ENCODE results near the gene NBEA.

The NBEA gene

DNA sequence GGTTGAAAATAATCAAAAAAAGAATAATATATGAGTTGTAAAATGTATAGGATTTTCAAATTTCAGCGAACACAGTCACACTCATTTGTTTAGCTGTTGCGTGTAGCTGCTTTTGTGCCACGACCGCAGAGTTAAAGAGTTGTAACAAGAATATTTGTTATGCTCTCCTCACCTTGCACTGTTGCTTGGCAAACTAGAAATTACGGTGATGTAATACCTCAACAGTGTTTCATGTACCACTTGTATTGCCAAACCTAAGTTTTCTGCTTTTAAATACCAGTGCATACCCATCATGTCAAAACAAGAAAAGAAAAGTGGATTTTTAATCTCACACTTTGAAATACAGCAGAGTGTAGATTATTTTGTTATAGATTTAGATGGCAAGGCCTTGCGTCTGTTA is 201.1 kb downstream of the NBEA start:
- H3K27me3 ChIP-seq (ENCODE audit: control insufficient read depth, insufficient read depth, low read length), result no peaks in the 10 kb centered on the region
- H3K9ac ChIP-seq (ENCODE audit: low read length), result no peak overlapping the region
- no peak overlapping the region for H3K27ac ChIP-seq (ENCODE audit: low read length)
- no peaks in the 10 kb centered on the region for H3K4me1 ChIP-seq (ENCODE audit: control insufficient read depth, low read depth, low read length)
- no peaks in the 10 kb centered on the region for H3K36me3 ChIP-seq (ENCODE audit: control insufficient read depth, low read depth, low read length)
- H3K4me3 ChIP-seq (ENCODE audit: low read length), result no peak overlapping the region
- no peaks in the 10 kb centered on the region for H3K9me3 ChIP-seq (ENCODE audit: control insufficient read depth, low read depth, low read length)

DNA sequence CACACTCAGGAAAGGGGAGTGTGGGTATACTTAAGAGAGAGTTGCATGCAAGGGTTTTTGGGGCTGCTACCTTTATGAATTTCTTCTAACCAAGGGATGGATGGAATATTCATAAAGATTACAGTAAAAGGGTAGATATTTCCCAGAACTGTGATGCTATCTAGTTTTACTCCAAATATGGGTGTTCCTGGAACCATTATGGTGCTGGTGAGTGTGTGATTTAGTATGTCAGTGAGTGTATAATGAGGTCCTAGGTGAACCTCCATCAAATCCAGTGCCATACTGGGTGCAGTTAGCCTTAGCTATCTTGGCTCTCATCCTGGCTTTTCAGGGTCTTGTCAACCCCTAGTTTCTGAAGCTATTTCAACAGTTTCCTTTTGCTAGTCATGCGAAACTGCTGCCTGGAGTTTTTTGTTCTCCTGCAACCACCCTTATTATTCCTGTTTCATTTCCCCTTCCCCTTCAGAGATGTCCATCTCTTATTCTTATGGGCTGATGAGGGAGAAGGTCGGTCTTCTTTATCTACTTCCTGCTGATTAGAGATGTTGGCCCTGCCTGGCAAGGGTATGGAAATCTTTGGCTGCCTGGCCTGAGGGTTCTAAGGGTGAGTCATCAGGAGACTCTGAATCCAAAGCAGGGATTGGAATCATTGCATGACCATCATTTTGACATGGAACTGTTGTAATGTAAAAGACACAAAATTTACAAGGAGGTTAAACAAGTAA is 202.3 kb downstream of the NBEA start:
- Histone ChIP-seq H3K9me3 (ENCODE audit: control insufficient read depth, low read depth, low read length) (no peaks in the 10 kb centered on the region), H3K27me3 (ENCODE audit: control insufficient read depth, insufficient read depth, low read length) (no peaks in the 10 kb centered on the region), H3K36me3 (ENCODE audit: control insufficient read depth, low read depth, low read length) (no peaks in the 10 kb centered on the region)

DNA sequence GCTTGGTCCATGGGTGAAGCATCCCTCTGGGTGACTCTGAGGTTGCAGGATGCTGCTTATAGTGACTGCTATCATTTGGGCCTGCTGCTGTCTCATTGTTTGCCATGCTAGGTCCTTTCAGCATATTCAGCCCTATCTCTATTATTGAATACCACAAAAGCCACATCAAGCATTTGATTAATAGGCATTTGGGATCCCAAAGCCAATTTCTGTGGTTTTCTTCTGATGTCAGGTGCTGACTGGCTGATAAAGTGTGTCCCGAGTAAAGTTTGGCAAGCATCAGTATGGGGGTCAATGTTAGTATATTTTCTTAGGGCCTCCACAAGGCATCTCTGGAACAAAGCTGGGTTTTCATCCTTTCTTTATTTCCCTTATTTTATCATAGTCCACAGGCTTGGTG is 204.6 kb downstream of the NBEA start:
- Histone ChIP-seq H3K9ac (ENCODE audit: low read length) (no peak overlapping the region), H3K27me3 (ENCODE audit: control insufficient read depth, insufficient read depth, low read length) (no peaks in the 10 kb centered on the region), H3K4me3 (ENCODE audit: low read length) (no peak overlapping the region)

More for the DNA sequence above, 202.3 kb downstream of the NBEA start:
- Histone ChIP-seq H3K4me1 (ENCODE audit: control insufficient read depth, low read depth, low read length) (no peaks in the 10 kb centered on the region), H3K27ac (ENCODE audit: low read length) (no peak overlapping the region), H3K9ac (ENCODE audit: low read length) (no peak overlapping the region), H3K4me3 (ENCODE audit: low read length) (no peak overlapping the region)

DNA sequence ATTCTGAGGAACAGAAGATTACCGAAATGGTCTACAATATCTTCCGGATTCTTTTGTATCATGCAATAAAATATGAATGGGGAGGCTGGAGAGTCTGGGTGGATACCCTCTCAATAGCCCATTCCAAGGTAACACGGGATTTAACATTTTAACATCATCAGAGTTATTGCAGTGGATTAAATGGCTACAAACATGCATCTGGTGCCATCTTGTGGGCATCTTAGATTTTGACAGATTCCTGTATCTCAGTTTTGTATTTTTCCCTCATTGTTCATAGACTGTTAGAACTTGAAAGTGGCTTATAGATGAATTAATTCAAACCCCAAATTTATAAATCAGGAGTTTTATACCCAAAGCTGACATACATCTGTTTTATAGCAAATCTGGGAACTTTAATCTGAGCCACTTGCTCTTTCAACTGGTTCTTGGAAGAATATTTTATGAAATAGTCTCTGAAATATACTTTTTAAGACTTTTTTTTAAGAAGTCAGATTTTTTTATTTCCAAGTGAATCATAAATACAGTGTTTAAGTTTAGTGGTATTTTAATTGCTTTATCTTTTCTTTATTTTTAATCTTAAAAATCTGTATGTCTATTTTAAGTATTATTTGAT is 215.2 kb downstream of the NBEA start:
- Histone ChIP-seq H3K9ac (ENCODE audit: low read length) (no peak overlapping the region), H3K4me3 (ENCODE audit: low read length) (no peak overlapping the region), H3K27ac (ENCODE audit: low read length) (no peak overlapping the region), H3K27me3 (ENCODE audit: control insufficient read depth, insufficient read depth, low read length) (no peaks in the 10 kb centered on the region), H3K9me3 (ENCODE audit: control insufficient read depth, low read depth, low read length) (no peaks in the 10 kb centered on the region), H3K4me1 (ENCODE audit: control insufficient read depth, low read depth, low read length) (peaks cover 3% of the 10 kb centered on the region), H3K36me3 (ENCODE audit: control insufficient read depth, low read depth, low read length) (peaks cover 25% of the 10 kb centered on the region)

More for the DNA sequence above, 204.6 kb downstream of the NBEA start:
- Histone ChIP-seq H3K4me1 (ENCODE audit: control insufficient read depth, low read depth, low read length) (no peaks in the 10 kb centered on the region), H3K36me3 (ENCODE audit: control insufficient read depth, low read depth, low read length) (no peaks in the 10 kb centered on the region), H3K27ac (ENCODE audit: low read length) (no peak overlapping the region), H3K9me3 (ENCODE audit: control insufficient read depth, low read depth, low read length) (no peaks in the 10 kb centered on the region)

DNA sequence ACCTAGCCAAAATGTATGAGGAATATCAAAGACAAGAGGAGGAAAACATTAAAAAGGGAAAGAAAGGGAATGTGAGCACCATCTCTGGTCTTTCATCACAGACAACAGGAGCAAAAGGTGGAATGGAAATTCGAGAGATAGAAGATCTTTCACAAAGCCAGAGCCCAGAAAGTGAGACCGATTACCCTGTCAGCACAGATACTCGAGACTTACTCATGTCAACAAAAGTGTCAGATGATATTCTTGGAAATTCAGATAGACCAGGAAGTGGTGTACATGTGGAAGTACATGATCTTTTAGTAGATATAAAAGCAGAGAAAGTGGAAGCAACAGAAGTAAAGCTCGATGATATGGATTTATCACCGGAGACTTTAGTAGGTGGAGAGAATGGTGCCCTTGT is 217.0 kb downstream of the NBEA start:
- no peak overlapping the region for H3K27ac ChIP-seq (ENCODE audit: low read length)
- H3K9me3 ChIP-seq (ENCODE audit: control insufficient read depth, low read depth, low read length), result no peaks in the 10 kb centered on the region
- no peak overlapping the region for H3K4me3 ChIP-seq (ENCODE audit: low read length)
- H3K9ac ChIP-seq (ENCODE audit: low read length), result no peak overlapping the region
- H3K27me3 ChIP-seq (ENCODE audit: control insufficient read depth, insufficient read depth, low read length), result no peaks in the 10 kb centered on the region
- H3K36me3 ChIP-seq (ENCODE audit: control insufficient read depth, low read depth, low read length), result peaks cover 25% of the 10 kb centered on the region
- peaks cover 3% of the 10 kb centered on the region for H3K4me1 ChIP-seq (ENCODE audit: control insufficient read depth, low read depth, low read length)

DNA sequence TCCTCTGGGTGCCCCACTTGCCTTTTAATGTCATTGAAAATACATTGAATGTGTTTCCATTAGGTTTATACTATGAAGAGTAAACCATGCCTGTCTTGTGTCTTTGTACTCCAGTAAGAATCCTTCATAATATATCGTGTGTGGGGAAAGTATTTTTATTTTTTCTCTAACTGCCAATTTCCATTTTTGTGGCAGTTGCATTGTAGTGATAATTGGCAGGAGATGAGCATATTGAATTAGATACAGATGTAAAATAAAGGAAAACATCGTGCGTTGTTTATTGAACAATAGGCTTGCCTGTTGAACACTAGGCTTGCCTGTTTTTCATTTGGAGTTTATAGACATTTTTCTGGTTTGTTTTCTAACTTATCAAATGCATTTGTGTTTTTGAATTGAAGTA is 218.8 kb downstream of the NBEA start:
- H3K9me3 ChIP-seq (ENCODE audit: control insufficient read depth, low read depth, low read length), result no peaks in the 10 kb centered on the region
- H3K9ac ChIP-seq (ENCODE audit: low read length), result no peak overlapping the region
- no peak overlapping the region for H3K4me3 ChIP-seq (ENCODE audit: low read length)
- H3K36me3 ChIP-seq (ENCODE audit: control insufficient read depth, low read depth, low read length), result peaks cover 25% of the 10 kb centered on the region
- H3K27ac ChIP-seq (ENCODE audit: low read length), result no peak overlapping the region
- H3K4me1 ChIP-seq (ENCODE audit: control insufficient read depth, low read depth, low read length), result peaks cover 3% of the 10 kb centered on the region
- H3K27me3 ChIP-seq (ENCODE audit: control insufficient read depth, insufficient read depth, low read length), result no peaks in the 10 kb centered on the region

DNA sequence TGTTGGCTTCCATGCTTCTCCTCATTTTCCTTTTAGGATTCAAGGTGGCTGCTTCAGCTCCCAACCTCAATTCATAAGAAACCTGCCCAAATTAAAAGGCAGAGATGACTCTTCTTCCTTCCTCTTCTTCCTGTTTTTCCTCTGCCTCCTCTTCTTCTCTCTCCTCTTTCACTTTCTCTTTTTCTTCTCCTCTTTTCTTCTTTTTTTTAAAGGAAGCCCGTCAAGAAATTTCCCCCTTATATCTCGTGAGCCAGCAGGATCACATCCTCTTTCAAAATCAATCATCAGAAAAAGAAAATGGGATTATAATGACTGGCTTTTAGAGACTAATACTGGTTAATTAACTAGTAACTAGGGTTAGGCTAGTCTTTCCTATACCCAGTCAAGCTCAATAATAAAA is 220.3 kb downstream of the NBEA start:
- Histone ChIP-seq H3K4me3 (ENCODE audit: low read length) (no peak overlapping the region), H3K4me1 (ENCODE audit: control insufficient read depth, low read depth, low read length) (peaks cover 3% of the 10 kb centered on the region), H3K27ac (ENCODE audit: low read length) (no peak overlapping the region), H3K9ac (ENCODE audit: low read length) (no peak overlapping the region), H3K27me3 (ENCODE audit: control insufficient read depth, insufficient read depth, low read length) (no peaks in the 10 kb centered on the region), H3K9me3 (ENCODE audit: control insufficient read depth, low read depth, low read length) (no peaks in the 10 kb centered on the region), H3K36me3 (ENCODE audit: control insufficient read depth, low read depth, low read length) (peaks cover 21% of the 10 kb centered on the region)

DNA sequence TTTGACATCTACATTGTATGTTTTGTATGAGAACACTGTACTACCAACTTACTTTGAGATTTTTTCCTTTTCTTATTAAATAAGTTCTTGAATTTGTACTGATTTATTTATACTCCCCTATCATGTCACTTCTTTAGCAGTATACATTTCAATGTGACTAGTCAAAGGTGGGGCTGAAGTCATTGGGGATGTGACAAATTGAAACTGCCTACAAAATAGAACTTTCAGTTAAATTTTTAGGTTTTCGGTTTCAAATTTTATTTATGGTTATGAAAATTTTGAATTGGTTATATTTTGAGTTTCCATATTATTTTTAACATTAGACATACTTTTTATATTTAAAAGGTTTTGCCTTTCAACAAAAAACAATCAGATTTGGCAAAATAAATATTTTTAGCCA is 221.6 kb downstream of the NBEA start:
- no peak overlapping the region for H3K9ac ChIP-seq (ENCODE audit: low read length)
- no peaks in the 10 kb centered on the region for H3K4me1 ChIP-seq (ENCODE audit: control insufficient read depth, low read depth, low read length)
- no peak overlapping the region for H3K4me3 ChIP-seq (ENCODE audit: low read length)
- no peaks in the 10 kb centered on the region for H3K9me3 ChIP-seq (ENCODE audit: control insufficient read depth, low read depth, low read length)
- no peak overlapping the region for H3K27ac ChIP-seq (ENCODE audit: low read length)
- peaks cover 17% of the 10 kb centered on the region for H3K36me3 ChIP-seq (ENCODE audit: control insufficient read depth, low read depth, low read length)
- H3K27me3 ChIP-seq (ENCODE audit: control insufficient read depth, insufficient read depth, low read length), result no peaks in the 10 kb centered on the region

DNA sequence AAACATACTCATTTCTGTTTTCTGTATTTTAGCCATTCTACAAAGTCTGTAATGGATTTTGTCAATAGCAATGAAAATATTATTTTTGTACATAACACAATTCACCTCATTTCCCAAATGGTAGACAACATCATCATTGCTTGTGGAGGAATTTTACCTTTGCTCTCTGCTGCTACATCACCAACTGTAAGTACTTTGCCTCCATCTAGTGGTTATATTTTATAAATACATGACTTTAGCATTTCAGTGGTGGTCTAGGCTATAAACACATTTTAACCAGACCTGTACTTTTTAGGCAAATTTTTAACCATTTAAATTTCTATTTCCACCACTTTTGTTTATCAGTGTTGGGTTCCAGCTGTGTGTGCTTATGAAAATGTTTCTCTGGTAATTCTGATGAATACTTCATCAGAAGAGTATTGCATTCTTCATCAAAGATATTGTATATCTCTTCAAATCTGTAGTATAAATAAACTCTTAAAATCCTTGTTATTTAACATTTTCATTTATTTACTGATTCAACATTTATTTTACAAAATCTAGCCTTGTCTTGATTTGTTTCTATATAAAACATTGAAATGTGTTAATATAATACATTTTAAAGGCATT is 222.4 kb downstream of the NBEA start:
- Histone ChIP-seq H3K27ac (ENCODE audit: low read length) (no peak overlapping the region), H3K36me3 (ENCODE audit: control insufficient read depth, low read depth, low read length) (peaks cover 12% of the 10 kb centered on the region), H3K4me1 (ENCODE audit: control insufficient read depth, low read depth, low read length) (no peaks in the 10 kb centered on the region), H3K9me3 (ENCODE audit: control insufficient read depth, low read depth, low read length) (no peaks in the 10 kb centered on the region), H3K9ac (ENCODE audit: low read length) (no peak overlapping the region), H3K27me3 (ENCODE audit: control insufficient read depth, insufficient read depth, low read length) (no peaks in the 10 kb centered on the region), H3K4me3 (ENCODE audit: low read length) (no peak overlapping the region)

DNA sequence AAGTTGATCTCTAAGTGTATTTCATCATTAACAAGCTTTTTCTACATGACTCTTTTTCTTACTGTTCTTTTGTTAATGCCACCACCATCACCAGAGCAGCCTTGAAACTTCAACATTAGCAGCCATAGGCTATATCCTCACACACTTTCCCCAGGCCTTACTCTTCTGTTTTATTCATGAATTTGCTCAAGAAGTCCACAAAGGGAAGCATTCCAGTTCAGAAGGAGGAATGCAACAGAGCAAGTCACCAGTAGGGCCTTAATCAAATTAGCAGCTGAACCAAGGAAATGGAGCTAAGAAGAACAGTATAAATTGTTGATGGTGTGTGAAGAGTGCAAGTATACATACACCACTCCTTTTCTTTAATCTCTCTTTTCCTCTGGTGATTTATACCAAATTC is 223.1 kb downstream of the NBEA start:
- Histone ChIP-seq H3K4me3 (ENCODE audit: low read length) (no peak overlapping the region), H3K36me3 (ENCODE audit: control insufficient read depth, low read depth, low read length) (peaks cover 6% of the 10 kb centered on the region), H3K4me1 (ENCODE audit: control insufficient read depth, low read depth, low read length) (no peaks in the 10 kb centered on the region), H3K9me3 (ENCODE audit: control insufficient read depth, low read depth, low read length) (no peaks in the 10 kb centered on the region), H3K27ac (ENCODE audit: low read length) (no peak overlapping the region), H3K27me3 (ENCODE audit: control insufficient read depth, insufficient read depth, low read length) (no peaks in the 10 kb centered on the region), H3K9ac (ENCODE audit: low read length) (no peak overlapping the region)

DNA sequence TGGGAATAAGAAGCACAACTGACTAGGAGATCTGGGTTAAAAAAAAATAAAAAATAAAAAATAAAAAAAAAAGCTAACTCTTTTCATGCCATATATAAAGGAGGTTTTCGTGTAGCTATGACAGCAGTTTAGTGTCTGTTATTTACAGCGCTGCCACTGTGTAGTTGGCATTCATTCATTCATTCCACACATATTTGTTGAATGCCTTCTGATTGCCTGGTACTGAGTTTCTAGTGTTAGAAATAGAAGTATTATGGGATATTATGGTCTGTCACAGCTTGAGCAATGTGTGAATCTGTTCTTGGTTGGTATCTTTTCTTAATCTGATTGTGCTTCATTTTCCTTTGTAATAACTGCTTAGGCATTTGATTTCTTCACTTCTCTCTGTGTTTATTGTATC is 237.4 kb downstream of the NBEA start:
- Histone ChIP-seq H3K4me1 (ENCODE audit: control insufficient read depth, low read depth, low read length) (no peaks in the 10 kb centered on the region), H3K9ac (ENCODE audit: low read length) (no peak overlapping the region), H3K27me3 (ENCODE audit: control insufficient read depth, insufficient read depth, low read length) (no peaks in the 10 kb centered on the region), H3K4me3 (ENCODE audit: low read length) (no peak overlapping the region), H3K36me3 (ENCODE audit: control insufficient read depth, low read depth, low read length) (peaks cover 26% of the 10 kb centered on the region), H3K9me3 (ENCODE audit: control insufficient read depth, low read depth, low read length) (no peaks in the 10 kb centered on the region), H3K27ac (ENCODE audit: low read length) (no peak overlapping the region)

All from iPS-18a (cell line).